Activated naive CD4-positive, alpha-beta T cell (primary cell): ENCODE measurements around the gene NEDD9.

Experiments used
- DNase-seq, 4 experiments: peaks; one replicate each; lab custom pipeline; 2025; lab: John Stamatoyannopoulos, UW

The NEDD9 gene

DNA sequence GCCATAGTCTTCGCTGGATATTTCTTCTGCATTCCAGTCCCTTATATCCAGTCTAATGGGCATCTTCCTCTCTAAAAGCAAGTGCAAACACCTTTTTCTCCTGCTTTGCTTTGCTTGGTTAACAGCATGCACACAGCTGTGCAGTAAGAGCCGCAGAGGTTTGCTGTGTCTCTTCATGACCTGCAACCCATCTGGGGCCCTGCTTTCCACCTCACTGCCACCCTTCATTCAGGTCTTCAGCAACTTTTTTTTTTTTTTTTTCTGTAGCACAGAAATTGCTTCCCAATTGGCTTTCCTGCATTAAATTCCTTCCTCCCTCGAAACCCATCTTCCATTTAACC is 14.4 kb downstream of the NEDD9 start:
- no peak for DNase-seq

GRCh38 chr6:11217360-11218101 is 14.9 kb downstream of the NEDD9 start:
- DNase-seq: no peak

DNA sequence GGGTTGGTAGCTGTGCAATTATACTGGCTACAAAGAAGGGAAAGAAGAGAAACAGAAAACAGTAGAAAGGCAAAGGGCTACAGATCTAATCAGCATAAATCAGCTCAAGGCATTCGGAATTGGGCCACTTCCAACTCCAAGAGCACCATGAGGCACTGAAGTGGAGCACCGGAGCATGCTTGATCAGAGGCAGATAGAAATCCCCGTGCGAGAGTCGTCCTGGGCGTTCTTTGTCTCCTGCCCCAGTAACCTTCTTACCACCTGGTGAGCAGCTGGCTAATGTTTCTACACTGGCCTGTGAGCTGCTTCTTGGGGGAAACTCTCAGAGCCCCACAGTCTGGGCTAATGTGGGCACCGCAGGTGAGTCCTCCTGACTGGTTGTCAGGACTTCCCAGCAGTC is 16.7 kb downstream of the NEDD9 start:
- DNase-seq: no peak

- DNase-seq: no peak
These were observed 17.6 kb downstream of the NEDD9 start for GRCh38 chr6:11214901-11215300.

DNA sequence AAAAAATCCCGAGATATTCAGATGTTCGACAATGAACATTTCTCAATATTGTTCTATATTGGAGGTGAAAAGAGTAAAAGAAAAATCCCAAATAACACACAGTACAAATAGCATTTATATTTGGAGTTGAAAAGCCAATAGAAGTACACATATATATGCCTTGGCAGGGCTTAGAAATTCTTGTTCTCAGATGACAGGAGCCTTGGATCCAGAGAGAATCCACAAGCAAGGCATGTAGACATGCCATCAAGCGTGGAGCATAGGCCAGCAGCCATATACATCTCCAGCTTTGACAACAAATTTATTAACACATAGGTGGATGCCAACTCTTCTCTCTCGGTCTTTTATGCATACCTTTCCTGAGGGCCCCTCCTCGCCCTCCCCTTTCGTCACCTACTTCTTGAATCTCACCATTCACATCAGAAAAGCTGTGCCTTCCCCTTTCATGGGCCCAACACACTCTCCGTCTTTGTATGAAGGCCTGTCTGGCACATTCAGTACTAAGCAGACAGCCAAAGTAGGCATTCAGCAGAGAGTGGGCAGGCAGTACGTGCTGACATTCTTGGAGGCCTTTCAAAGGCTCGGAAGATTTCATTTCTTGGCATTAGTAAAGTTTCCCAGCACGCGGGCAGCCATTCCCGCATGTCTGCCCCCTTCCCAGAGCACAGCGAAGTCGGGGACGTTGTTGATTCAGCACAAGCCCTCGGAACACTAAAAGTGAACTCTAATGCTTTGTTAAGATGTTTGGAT is 18.2 kb downstream of the NEDD9 start:
- no peak for DNase-seq

GRCh38 chr6:11213422-11214021 is 18.9 kb downstream of the NEDD9 start:
- no peak for DNase-seq

DNA sequence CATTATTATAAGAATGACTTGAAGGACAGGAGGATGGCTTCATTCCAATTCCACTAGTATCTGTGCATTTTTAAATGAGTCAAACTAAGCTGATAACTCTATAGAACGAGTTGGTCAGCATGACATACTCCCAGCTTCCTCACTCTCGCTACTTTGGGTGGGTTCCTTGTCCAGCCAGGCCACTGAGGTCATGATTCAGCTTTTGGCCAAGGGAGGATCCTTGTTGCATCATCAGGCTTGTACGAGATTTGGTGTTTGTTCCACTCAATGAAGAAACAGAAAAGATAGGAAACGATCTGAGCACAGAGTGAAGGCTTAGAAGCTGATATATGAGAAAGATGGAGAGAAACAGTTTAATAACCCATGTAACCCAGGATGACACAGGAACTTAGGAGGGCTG is 19.8 kb downstream of the NEDD9 start:
- no peak for DNase-seq

DNA sequence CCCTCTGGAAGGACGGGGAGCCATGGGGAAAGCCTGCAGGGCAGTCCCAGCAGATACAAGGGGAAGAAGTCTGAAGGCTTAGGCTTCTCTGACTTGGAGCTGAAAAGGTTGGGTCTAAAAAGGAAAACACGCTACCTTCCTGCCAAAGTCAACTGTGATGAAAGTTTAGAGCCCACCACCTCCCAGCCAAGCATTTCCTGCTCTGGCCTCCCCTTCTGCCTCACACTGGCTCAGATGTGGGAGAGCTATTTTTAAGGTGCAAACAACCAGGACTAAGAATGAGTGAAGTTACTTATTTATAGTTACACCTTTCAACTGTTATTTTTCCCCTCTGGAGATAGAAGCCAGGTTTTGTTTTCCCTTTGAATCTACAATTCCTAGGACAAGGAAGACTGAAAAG is 21.2 kb downstream of the NEDD9 start:
- DNase-seq: no peak

DNA sequence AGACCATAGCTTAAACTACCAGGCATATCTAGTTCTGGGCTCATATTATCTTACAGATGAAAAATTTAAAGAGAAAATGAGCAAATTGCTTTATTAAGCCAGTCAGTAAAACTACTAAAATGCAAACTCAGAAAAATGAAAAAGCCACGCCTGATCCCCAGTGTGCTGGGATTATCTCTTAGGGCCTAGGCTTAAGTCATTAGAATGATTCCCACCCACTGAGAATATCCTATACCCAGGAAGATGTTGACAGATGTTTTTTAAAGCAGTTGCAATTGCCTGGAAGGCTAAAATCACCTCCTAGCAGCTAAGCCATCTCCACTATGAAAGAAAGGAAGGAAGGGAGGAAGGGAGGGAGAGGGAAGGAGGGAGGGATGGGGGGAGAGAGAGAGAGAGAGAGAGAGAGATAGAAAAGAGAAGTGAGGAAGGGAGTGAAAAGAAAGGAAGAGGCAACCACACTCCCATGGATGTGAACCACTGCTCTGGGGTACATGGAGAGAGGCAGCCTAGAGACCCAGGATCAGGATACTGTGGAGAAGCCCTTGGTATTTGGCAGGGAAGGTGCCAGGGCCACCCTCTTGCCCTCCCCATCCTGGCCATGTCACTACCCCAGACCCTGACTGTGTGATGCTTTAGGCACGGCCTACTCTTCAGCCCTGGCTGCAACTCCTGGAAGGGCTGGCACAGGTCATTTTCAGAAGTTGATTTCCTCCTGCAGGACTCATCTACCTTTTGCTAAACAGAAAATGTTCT is 21.9 kb downstream of the NEDD9 start:
- no peak for DNase-seq

GRCh38 chr6:11209906-11210305 is 22.6 kb downstream of the NEDD9 start:
- DNase-seq: no peak

GRCh38 chr6:11209369-11209768 is 23.1 kb downstream of the NEDD9 start:
- DNase-seq: no peak

DNA sequence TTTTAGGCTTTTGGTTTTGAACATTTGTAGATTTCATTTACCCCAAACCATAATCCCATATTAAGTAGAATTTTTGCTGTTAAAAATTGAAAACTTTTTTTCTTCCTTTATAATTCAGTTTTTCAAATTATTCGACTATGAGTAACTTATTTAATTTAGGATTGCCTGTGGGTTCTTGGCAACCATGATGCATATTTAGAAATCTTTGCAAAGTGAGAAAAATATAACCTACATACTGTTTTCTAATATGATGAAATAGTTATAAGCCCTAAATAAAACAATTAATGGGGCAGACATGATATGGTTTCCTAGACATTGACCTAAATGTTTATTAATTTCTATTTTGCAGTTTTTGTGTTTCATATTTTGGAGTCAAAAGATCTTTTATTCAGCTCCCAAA is 23.6 kb downstream of the NEDD9 start:
- no peak for DNase-seq

GRCh38 chr6:11208267-11208666 is 24.2 kb downstream of the NEDD9 start:
- no peak for DNase-seq

DNA sequence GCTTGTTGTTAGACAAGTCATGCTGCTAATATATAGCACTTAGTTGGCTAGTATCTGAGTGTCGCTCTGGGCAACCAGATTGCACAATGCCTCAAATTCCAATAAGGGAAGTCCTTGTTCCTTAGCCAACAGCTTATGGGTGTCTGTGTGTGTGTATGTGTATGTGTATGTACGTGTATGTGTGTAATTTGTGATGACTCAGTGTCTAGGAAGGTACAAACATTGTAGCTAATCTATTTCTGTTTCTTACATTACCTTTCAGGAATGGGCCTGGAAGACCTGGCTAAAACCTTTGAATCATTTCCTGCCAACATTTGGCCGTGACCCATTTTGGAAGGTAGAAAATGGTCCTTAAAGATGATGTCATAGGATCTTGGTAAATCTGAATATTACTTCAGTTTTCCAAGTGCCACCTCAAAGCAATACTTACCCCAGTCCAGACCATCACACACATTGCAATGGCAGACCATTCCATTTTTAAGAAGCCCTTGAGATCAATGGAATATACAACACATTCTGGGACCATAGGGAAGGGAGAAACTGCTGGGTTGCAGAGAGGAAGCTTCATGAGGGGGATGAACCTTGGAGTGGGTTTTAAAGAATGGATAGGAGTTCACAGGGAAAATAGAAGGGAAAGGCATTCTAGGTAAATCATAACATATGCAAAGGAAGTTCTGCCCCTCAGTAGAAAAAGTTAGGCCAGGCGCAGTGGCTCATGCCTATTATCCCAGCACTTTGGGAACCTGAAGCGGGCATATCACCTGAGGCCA is 25.1 kb downstream of the NEDD9 start:
- no peak for DNase-seq

GRCh38 chr6:11206576-11206975 is 25.9 kb downstream of the NEDD9 start:
- DNase-seq: no peak

- DNase-seq: no peak
These were observed 27.6 kb downstream of the NEDD9 start for GRCh38 chr6:11204794-11205366.

GRCh38 chr6:11204005-11204399 is 28.5 kb downstream of the NEDD9 start:
- DNase-seq: no peak

DNA sequence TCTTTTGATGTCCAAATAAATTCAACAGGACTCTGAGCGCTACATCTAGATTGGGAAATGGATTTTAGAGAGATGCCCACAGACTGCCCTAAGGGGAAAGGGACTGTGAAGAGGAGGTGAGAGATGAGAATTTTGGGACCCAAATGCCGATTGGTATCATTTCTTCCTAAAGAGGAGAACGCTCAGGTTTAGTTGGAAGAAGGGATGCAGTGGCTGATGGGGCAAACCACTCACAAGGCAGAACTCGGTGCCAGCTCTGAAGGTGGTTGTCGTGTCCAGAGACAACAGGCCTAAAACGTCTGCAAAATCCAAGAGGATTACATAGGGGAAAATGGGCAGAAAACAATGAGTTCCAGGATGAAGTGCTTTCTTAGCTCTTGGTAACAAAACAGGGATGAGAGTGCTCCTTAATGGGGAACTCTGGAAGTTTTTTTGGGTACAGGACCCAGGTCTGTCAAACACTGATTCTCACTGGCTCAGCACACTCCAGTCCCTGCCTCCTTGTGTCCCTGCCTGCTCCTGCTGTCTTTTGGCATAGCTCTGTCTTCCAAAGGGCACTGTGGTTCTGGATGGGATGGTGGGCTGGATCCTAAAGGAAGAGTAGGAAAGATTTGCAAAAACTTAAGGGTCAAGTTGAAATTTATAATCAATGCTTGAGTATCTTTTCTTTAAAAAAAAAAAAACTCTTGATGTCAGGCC is 29.0 kb downstream of the NEDD9 start:
- DNase-seq: no peak

GRCh38 chr6:11202513-11203305 is 29.8 kb downstream of the NEDD9 start:
- no peak for DNase-seq
